ENCODE data around the gene BCL2L13.
"Not testable (repeated sequence)": the region's sequence is repeated elsewhere in the genome, so short reads cannot be mapped to it uniquely, and the experiment has no call there.

BCL2L13 gene

GRCh38 chr22:17695986-17696385 lies 57.4 kb downstream of the BCL2L13 start:
- DNase-seq (ENCODE audit: low read depth in 2 of 2) = no peak

- DNase-seq (ENCODE audit: low read depth in 2 of 2) = not testable (repeated sequence)
Measured at GRCh38 chr22:17697196-17697595, 58.6 kb downstream of the BCL2L13 start.

- DNase-seq (ENCODE audit: low read depth in 2 of 2) = not testable (repeated sequence)
Measured at GRCh38 chr22:17698276-17698675, 59.7 kb downstream of the BCL2L13 start.

GRCh38 chr22:17698948-17699347 lies 60.4 kb downstream of the BCL2L13 start:
- DNase-seq (ENCODE audit: low read depth in 2 of 2) = no peak

- no peak for DNase-seq (ENCODE audit: low read depth in 2 of 2)
Measured at GRCh38 chr22:17699696-17700340, 61.3 kb downstream of the BCL2L13 start.

- no peak for DNase-seq (ENCODE audit: low read depth in 2 of 2)
Measured at GRCh38 chr22:17700778-17701177, 62.2 kb downstream of the BCL2L13 start.

- DNase-seq (ENCODE audit: low read depth in 2 of 2) = no peak
Measured at GRCh38 chr22:17703811-17704210, 65.3 kb downstream of the BCL2L13 start.

GRCh38 chr22:17705546-17705945 lies 67.0 kb downstream of the BCL2L13 start:
- no peak for DNase-seq (ENCODE audit: low read depth in 2 of 2)

- no peak for DNase-seq (ENCODE audit: low read depth in 2 of 2)
Measured at GRCh38 chr22:17705951-17706900, 67.7 kb downstream of the BCL2L13 start.

GRCh38 chr22:17706947-17707346 lies 68.4 kb downstream of the BCL2L13 start:
- no peak for DNase-seq (ENCODE audit: low read depth in 2 of 2)

GRCh38 chr22:17707526-17707925 lies 69.0 kb downstream of the BCL2L13 start:
- DNase-seq (ENCODE audit: low read depth in 2 of 2) = no peak

GRCh38 chr22:17710023-17710422 lies 71.5 kb downstream of the BCL2L13 start:
- DNase-seq (ENCODE audit: low read depth in 2 of 2) = no peak

- DNase-seq (ENCODE audit: low read depth in 2 of 2) = no peak
Measured at GRCh38 chr22:17712441-17712840, 73.9 kb downstream of the BCL2L13 start.

- no peak for DNase-seq (ENCODE audit: low read depth in 2 of 2)
Measured at GRCh38 chr22:17716529-17716928, 78.0 kb downstream of the BCL2L13 start.

- DNase-seq (ENCODE audit: low read depth in 2 of 2) = no peak
Measured at GRCh38 chr22:17717708-17718107, 79.2 kb downstream of the BCL2L13 start.

GRCh38 chr22:17719911-17720310 lies 81.4 kb downstream of the BCL2L13 start:
- DNase-seq (ENCODE audit: low read depth in 2 of 2) = no peak

GRCh38 chr22:17724241-17724640 lies 85.7 kb downstream of the BCL2L13 start:
- DNase-seq (ENCODE audit: low read depth in 2 of 2) = no peak

- no peak for DNase-seq (ENCODE audit: low read depth in 2 of 2)
Measured at GRCh38 chr22:17724678-17725499, 86.3 kb downstream of the BCL2L13 start.

GRCh38 chr22:17725500-17725796 lies 86.9 kb downstream of the BCL2L13 start:
- DNase-seq (ENCODE audit: low read depth in 2 of 2) = no peak

- no peak for DNase-seq (ENCODE audit: low read depth in 2 of 2)
Measured at GRCh38 chr22:17726006-17726927, 87.7 kb downstream of the BCL2L13 start.

Data from stimulated activated CD8-positive, alpha-beta memory T cell treated with anti-CD3 and anti-CD28 coated beads, Interleukin-2, amount 100 ng/mL, for 1 hour (primary cell).